Measurements from ENCODE around the gene PLCD1. TPM values are rescaled to one million over a fixed set of nuclear protein-coding genes. Genes with fewer than 3 reads are reported as not detected.

Gene PLCD1
- total RNA-seq, 1 donor from 2014 or later: 36.9 TPM

- H3K4me1 Mint-ChIP-seq: peaks cover 16% of the 10 kb centered on the region
- no peak overlapping the region for H3K27ac Mint-ChIP-seq (ENCODE audit: unreplicated experiment)
- peaks cover 36% of the 10 kb centered on the region for H3K27me3 Mint-ChIP-seq (ENCODE audit: low read depth)
- H3K36me3 Mint-ChIP-seq (ENCODE audit: low read depth): no peaks in the 10 kb centered on the region
- H3K4me3 Mint-ChIP-seq: peak overlapping the region; percentile 66
- H3K9me3 Mint-ChIP-seq: no peaks in the 10 kb centered on the region
- DNase-seq (ENCODE audit: low read depth, low spot score): no peak
- TF ChIP-seq CTCF (conservative IDR thresholded peaks at IDR 0.05): no peak
Measured at GRCh38 chr3:38040401-38040800, 11.0 kb upstream of the PLCD1 start.

- DNase-seq (ENCODE audit: low read depth, low spot score): no peak
- Mint-ChIP-seq H3K4me3 (peak overlapping the region; percentile 66), H3K27ac (ENCODE audit: unreplicated experiment) (no peak overlapping the region)
Measured at GRCh38 chr3:38039899-38040261, 10.4 kb upstream of the PLCD1 start.

GRCh38 chr3:38039101-38039898, 9.9 kb upstream of the PLCD1 start, which contains the start of gene DLEC1:
Gene DLEC1 (plus strand): TSS chr3:38039208. CDS start chr3:38039226, 18 bp downstream.
- no peak within 1 kb of the TSS for H3K27ac Mint-ChIP-seq (ENCODE audit: unreplicated experiment)
- DNase-seq (ENCODE audit: low read depth, low spot score): peak; percentile 52
- peaks cover 16% of the 10 kb centered on the region for H3K4me1 Mint-ChIP-seq
- peaks cover 33% of the 10 kb centered on the region for H3K27me3 Mint-ChIP-seq (ENCODE audit: low read depth)
- no peaks in the 10 kb centered on the region for H3K36me3 Mint-ChIP-seq (ENCODE audit: low read depth)
- no peaks in the 10 kb centered on the region for H3K9me3 Mint-ChIP-seq
- H3K4me3 Mint-ChIP-seq: peak within 1 kb of the TSS; percentile 66
- TF ChIP-seq CTCF (conservative IDR thresholded peaks at IDR 0.05): no peak

More at GRCh38 chr3:38039899-38040261, 10.4 kb upstream of the PLCD1 start:
- TF ChIP-seq CTCF (conservative IDR thresholded peaks at IDR 0.05): no peak
- Mint-ChIP-seq H3K4me1 (peaks cover 16% of the 10 kb centered on the region), H3K9me3 (no peaks in the 10 kb centered on the region), H3K27me3 (ENCODE audit: low read depth) (peaks cover 36% of the 10 kb centered on the region), H3K36me3 (ENCODE audit: low read depth) (no peaks in the 10 kb centered on the region)

- Mint-ChIP-seq H3K27ac (ENCODE audit: unreplicated experiment) (no peak overlapping the region), H3K4me1 (peaks cover 16% of the 10 kb centered on the region), H3K4me3 (peak overlapping the region; percentile 66), H3K36me3 (ENCODE audit: low read depth) (no peaks in the 10 kb centered on the region), H3K27me3 (ENCODE audit: low read depth) (peaks cover 30% of the 10 kb centered on the region), H3K9me3 (no peaks in the 10 kb centered on the region)
- no peak for DNase-seq (ENCODE audit: low read depth, low spot score)
- TF ChIP-seq CTCF (conservative IDR thresholded peaks at IDR 0.05): no peak
Measured at GRCh38 chr3:38038447-38038911, 9.0 kb upstream of the PLCD1 start.

- Mint-ChIP-seq H3K4me1 (peaks cover 16% of the 10 kb centered on the region), H3K27ac (ENCODE audit: unreplicated experiment) (no peak overlapping the region), H3K9me3 (no peaks in the 10 kb centered on the region), H3K27me3 (ENCODE audit: low read depth) (peaks cover 26% of the 10 kb centered on the region), H3K4me3 (peak overlapping the region; percentile 21), H3K36me3 (ENCODE audit: low read depth) (no peaks in the 10 kb centered on the region)
- no peak for TF ChIP-seq CTCF (conservative IDR thresholded peaks at IDR 0.05)
- no peak for DNase-seq (ENCODE audit: low read depth, low spot score)
Measured at GRCh38 chr3:38036906-38037305, 7.5 kb upstream of the PLCD1 start.

All from neural crest cell (in vitro differentiated cells).